Neural cell (in vitro differentiated cells): Measurements from ENCODE around the gene ADCY7. TPM values are rescaled to one million over a fixed set of nuclear protein-coding genes. Genes with fewer than 3 reads are reported as not detected.

ENCODE experiments used
- H2AFZ ChIP-seq: fragments of 200-600, 300-800 bp; sonication (generic), shearing (Covaris generic); 2 replicates; pipeline ENCODE4 v1.6.0; 2014; ENCODE audit warnings: low read depth, mild to moderate bottlenecking, antibody characterized with exemption, low read length, moderate library complexity
- H3F3A ChIP-seq: fragments of 200-600 bp; shearing (Covaris generic); 2 replicates; pipeline ENCODE4 v1.6.1; 2016; ENCODE audit warnings: mild to moderate bottlenecking, moderate library complexity, mixed read lengths, antibody characterized with exemption, low read length; ENCODE audit not compliant: insufficient read depth, poor library complexity, severe bottlenecking
- H3K27ac ChIP-seq: fragments of 200-600, 300-800 bp; sonication (generic), shearing (Covaris generic); 2 replicates; pipeline ENCODE4 v1.5.1; 2014; ENCODE audit warnings: mild to moderate bottlenecking, low read length, moderate library complexity
- H3K27me3 ChIP-seq: fragments of 300-800, 200-600 bp; sonication (generic), shearing (Covaris generic); 2 replicates; pipeline ENCODE4 v1.6.0; 2014; ENCODE audit warnings: mild to moderate bottlenecking, low read depth, low read length, moderate library complexity; ENCODE audit not compliant: insufficient read depth
- H3K36me3 ChIP-seq: fragments of 300-800, 200-600 bp; sonication (generic), shearing (Covaris generic); 2 replicates; pipeline ENCODE4 v1.5.1; 2014; ENCODE audit warnings: mild to moderate bottlenecking, antibody characterized with exemption, low read length, moderate library complexity; ENCODE audit not compliant: insufficient read depth
- H3K4me2 ChIP-seq: fragments of 300-800, 200-600 bp; sonication (generic), shearing (Covaris generic); 2 replicates; pipeline ENCODE4 v1.6.0; 2014; ENCODE audit warnings: mild to moderate bottlenecking, low read length
- H3K4me3 ChIP-seq: fragments of 300-800, 200-600 bp; sonication (generic), shearing (Covaris generic); 2 replicates; pipeline ENCODE4 v1.5.1; 2014; ENCODE audit warnings: mild to moderate bottlenecking, low read length, moderate library complexity
- H3K79me2 ChIP-seq: fragments of 200-600 bp; shearing (Covaris generic); replicated peaks from 2 replicates; pipeline ENCODE4 v1.6.0; 2014; ENCODE audit warnings: mild to moderate bottlenecking, low read length, moderate library complexity; ENCODE audit not compliant: insufficient read depth
- H3K9ac ChIP-seq: fragments of 300-800, 200-600 bp; sonication (generic), shearing (Covaris generic); 2 replicates; pipeline ENCODE4 v1.6.1; 2016; ENCODE audit warnings: mild to moderate bottlenecking, low read length, mixed read lengths
- H3K9me2 ChIP-seq: fragments of 200-600 bp; shearing (Covaris generic); 2 replicates; pipeline ENCODE4 v1.6.1; 2016; ENCODE audit warnings: mild to moderate bottlenecking, low read length, mixed read lengths; ENCODE audit not compliant: insufficient read depth
- H3K9me3 ChIP-seq: fragments of 200-600, 300-800 bp; sonication (generic), shearing (Covaris generic); 2 replicates; pipeline ENCODE4 v1.6.1; 2016; ENCODE audit warnings: mild to moderate bottlenecking, mixed run types, low read length, moderate library complexity, mixed read lengths
- H4K20me1 ChIP-seq: fragments of 200-600 bp; shearing (Covaris generic); 2 replicates; pipeline ENCODE4 v1.6.1; 2016; ENCODE audit warnings: mild to moderate bottlenecking, mixed run types; ENCODE audit not compliant: insufficient read depth
- CTCF ChIP-seq: fragments of 450-650 bp; IDR thresholded peaks from 2 replicates; pipeline ENCODE4 v1.5.1; 2014; ENCODE audit warnings: antibody characterized with exemption, mild to moderate bottlenecking, moderate library complexity; ENCODE audit not compliant: poor library complexity, severe bottlenecking
- EP300 ChIP-seq: fragments of 450-650 bp; conservative IDR thresholded peaks from 2 replicates; pipeline ENCODE4 v1.6.1; 2014; ENCODE audit warnings: antibody characterized with exemption, mild to moderate bottlenecking, moderate library complexity; ENCODE audit not compliant: poor library complexity, severe bottlenecking
- EZH2 ChIP-seq: fragments of 200-600, 300-800 bp; shearing (Covaris generic), sonication (generic); IDR thresholded peaks from 2 replicates; pipeline ENCODE4 v1.6.1; 2014; ENCODE audit warnings: antibody characterized with exemption, low read length, borderline replicate concordance, mild to moderate bottlenecking; ENCODE audit not compliant: insufficient read depth, poor library complexity, severe bottlenecking
- MXI1 ChIP-seq: fragments of 450-650 bp; conservative IDR thresholded peaks from 2 replicates; pipeline ENCODE4 v1.6.1; 2014; ENCODE audit warnings: antibody characterized with exemption, mild to moderate bottlenecking; ENCODE audit not compliant: poor library complexity, severe bottlenecking
- POLR2AphosphoS5 ChIP-seq: IDR thresholded peaks from 2 replicates; pipeline ENCODE4 v1.6.1; 2012
- RAD21 ChIP-seq: fragments of 450-650 bp; conservative IDR thresholded peaks from 2 replicates; pipeline ENCODE4 v1.6.1; 2014; ENCODE audit warnings: antibody characterized with exemption, mild to moderate bottlenecking, moderate library complexity
- SMC3 ChIP-seq: fragments of 450-650 bp; conservative IDR thresholded peaks from 2 replicates; pipeline ENCODE4 v1.6.1; 2014; ENCODE audit warnings: antibody characterized with exemption, mild to moderate bottlenecking, moderate library complexity; ENCODE audit not compliant: poor library complexity
- TAF1 ChIP-seq: IDR thresholded peaks from 2 replicates; pipeline ENCODE4 v1.6.1; 2012; ENCODE audit warnings: low read depth
- polyA plus RNA-seq: library from polyadenylated mRNA; depleted of rRNA; stranded (reverse); fragments of >200 nt; gene quantifications from 2 replicates; pipeline ENCODE4 v1.2.3, GENCODE V29; 2014
- TF ChIP-seq, protein P1 (sequence below): IDR thresholded peaks from 2 replicates; pipeline ENCODE4 v1.6.1; 2012; ENCODE audit warnings: borderline replicate concordance

ADCY7 gene
- polyA plus RNA-seq, 1 donor from 2014 or later = 2.0 TPM

GRCh38 chr16:50272687-50273381, 6.5 kb downstream of the ADCY7 start:
- Histone ChIP-seq H3K9me3 (no peaks in the 10 kb centered on the region), H2AFZ (no peak overlapping the region), H3F3A (no peaks in the 10 kb centered on the region), H3K4me3 (no peak overlapping the region), H3K4me2 (no peak overlapping the region), H3K9me2 (no peaks in the 10 kb centered on the region), H3K27ac (no peak overlapping the region), H3K27me3 (no peaks in the 10 kb centered on the region), H3K79me2 (no peaks in the 10 kb centered on the region), H3K36me3 (no peaks in the 10 kb centered on the region), H4K20me1 (no peaks in the 10 kb centered on the region), H3K9ac (no peak overlapping the region)
- TF ChIP-seq, protein P1, sequence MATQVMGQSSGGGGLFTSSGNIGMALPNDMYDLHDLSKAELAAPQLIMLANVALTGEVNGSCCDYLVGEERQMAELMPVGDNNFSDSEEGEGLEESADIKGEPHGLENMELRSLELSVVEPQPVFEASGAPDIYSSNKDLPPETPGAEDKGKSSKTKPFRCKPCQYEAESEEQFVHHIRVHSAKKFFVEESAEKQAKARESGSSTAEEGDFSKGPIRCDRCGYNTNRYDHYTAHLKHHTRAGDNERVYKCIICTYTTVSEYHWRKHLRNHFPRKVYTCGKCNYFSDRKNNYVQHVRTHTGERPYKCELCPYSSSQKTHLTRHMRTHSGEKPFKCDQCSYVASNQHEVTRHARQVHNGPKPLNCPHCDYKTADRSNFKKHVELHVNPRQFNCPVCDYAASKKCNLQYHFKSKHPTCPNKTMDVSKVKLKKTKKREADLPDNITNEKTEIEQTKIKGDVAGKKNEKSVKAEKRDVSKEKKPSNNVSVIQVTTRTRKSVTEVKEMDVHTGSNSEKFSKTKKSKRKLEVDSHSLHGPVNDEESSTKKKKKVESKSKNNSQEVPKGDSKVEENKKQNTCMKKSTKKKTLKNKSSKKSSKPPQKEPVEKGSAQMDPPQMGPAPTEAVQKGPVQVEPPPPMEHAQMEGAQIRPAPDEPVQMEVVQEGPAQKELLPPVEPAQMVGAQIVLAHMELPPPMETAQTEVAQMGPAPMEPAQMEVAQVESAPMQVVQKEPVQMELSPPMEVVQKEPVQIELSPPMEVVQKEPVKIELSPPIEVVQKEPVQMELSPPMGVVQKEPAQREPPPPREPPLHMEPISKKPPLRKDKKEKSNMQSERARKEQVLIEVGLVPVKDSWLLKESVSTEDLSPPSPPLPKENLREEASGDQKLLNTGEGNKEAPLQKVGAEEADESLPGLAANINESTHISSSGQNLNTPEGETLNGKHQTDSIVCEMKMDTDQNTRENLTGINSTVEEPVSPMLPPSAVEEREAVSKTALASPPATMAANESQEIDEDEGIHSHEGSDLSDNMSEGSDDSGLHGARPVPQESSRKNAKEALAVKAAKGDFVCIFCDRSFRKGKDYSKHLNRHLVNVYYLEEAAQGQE = no peak
- TF ChIP-seq MXI1 = no peak
- TF ChIP-seq TAF1 = no peak
- no peak for TF ChIP-seq SMC3
- no peak for TF ChIP-seq EZH2
- no peak for TF ChIP-seq CTCF
- no peak for TF ChIP-seq EP300
- no peak for TF ChIP-seq RAD21

GRCh38 chr16:50273382-50273690, 7.0 kb downstream of the ADCY7 start:
- H3K79me2 ChIP-seq = no peaks in the 10 kb centered on the region
- H3K27me3 ChIP-seq = no peaks in the 10 kb centered on the region
- H3K36me3 ChIP-seq = no peaks in the 10 kb centered on the region
- no peak overlapping the region for H3K27ac ChIP-seq
- no peak overlapping the region for H3K4me2 ChIP-seq
- no peaks in the 10 kb centered on the region for H3F3A ChIP-seq
- H4K20me1 ChIP-seq = no peaks in the 10 kb centered on the region
- H3K9ac ChIP-seq = no peak overlapping the region
- H2AFZ ChIP-seq = no peak overlapping the region
- H3K4me3 ChIP-seq = no peak overlapping the region
- H3K9me3 ChIP-seq = no peaks in the 10 kb centered on the region
- H3K9me2 ChIP-seq = no peaks in the 10 kb centered on the region
- TF ChIP-seq SMC3 (no peak), CTCF (no peak), POLR2AphosphoS5 (no peak), EP300 (no peak), RAD21 (no peak), EZH2 (no peak), MXI1 (no peak), TAF1 (no peak)
- TF ChIP-seq, protein P1 = no peak
